MCF 10A (cell line): ENCODE results near the gene ARF3. TPM values are rescaled to one million over a fixed set of nuclear protein-coding genes. Genes with fewer than 3 reads are reported as not detected.

Experiments
- BruUV-seq: library from RNA; stranded (reverse); fragments of 400-500 nt; replicated peaks from 2 replicates; lab custom pipeline; 2021; lab: Mats Ljungman, UMichigan
- CTCF ChIA-PET: fragments of 300-600 bp; sonication (Branson Sonifier 250); formaldehyde crosslinking; extraction: SDS; loops from one replicate; lab custom pipeline; 2021; ENCODE audit warnings: antibody characterized with exemption, inconsistent platforms; lab: Yijun Ruan, JAX
- POLR2A ChIA-PET: fragments of 300-600, 350-650 bp; sonication (Branson Sonifier 250); formaldehyde crosslinking; extraction: SDS; loops from one replicate; lab custom pipeline; 2020; ENCODE audit warnings: antibody characterized with exemption, inconsistent platforms; lab: Yijun Ruan, JAX
- DNase-seq: peaks from one replicate; pipeline ENCODE4 v3.0.0-alpha.2; 2018; ENCODE audit not compliant: unreplicated experiment
- H3K27ac Mint-ChIP-seq: one replicate; pipeline ENCODE4 v1.8.0; 2022; ENCODE audit warnings: mild to moderate bottlenecking, low read depth, mixed read lengths; ENCODE audit not compliant: unreplicated experiment
- H3K27me3 Mint-ChIP-seq: one replicate; pipeline ENCODE4 v1.8.0; 2022; ENCODE audit warnings: mixed read lengths; ENCODE audit not compliant: insufficient read depth, unreplicated experiment
- H3K36me3 Mint-ChIP-seq: one replicate; pipeline ENCODE4 v1.8.0; 2022; ENCODE audit warnings: mild to moderate bottlenecking, moderate library complexity, mixed read lengths; ENCODE audit not compliant: insufficient read depth, unreplicated experiment
- H3K4me1 Mint-ChIP-seq: one replicate; pipeline ENCODE4 v1.8.0; 2022; ENCODE audit warnings: mixed read lengths; ENCODE audit not compliant: insufficient read depth, unreplicated experiment
- H3K4me3 Mint-ChIP-seq: one replicate; pipeline ENCODE4 v1.8.0; 2022; ENCODE audit warnings: mild to moderate bottlenecking, moderate library complexity, mixed read lengths; ENCODE audit not compliant: unreplicated experiment
- H3K9me3 Mint-ChIP-seq: one replicate; pipeline ENCODE4 v1.8.0; 2022; ENCODE audit warnings: mixed read lengths; ENCODE audit not compliant: unreplicated experiment
- CTCF ChIP-seq: fragments of 200-600 bp; IDR thresholded peaks from one replicate; pipeline ENCODE4 v1.8.0; 2022; ENCODE audit warnings: antibody characterized with exemption, mild to moderate bottlenecking; ENCODE audit not compliant: unreplicated experiment
- intact Hi-C: fragments of 100-400 bp; cut with micrococcal nuclease; formaldehyde crosslinking; loops from 2 replicates; pipeline ENCODE4 v1.14.1; 2022
- total RNA-seq: library from RNA; stranded (reverse); gene quantifications from 2 replicates; pipeline ENCODE4 v1.2.3, GENCODE V29; 2022

ARF3 gene
- total RNA-seq, 1 experiment from 2014 or later, result 117 TPM

- ChIA-PET CTCF (interaction anchor here (0.7 to 2.6 kb wide), 6 partner anchors 12 to 1712 kb away, joined by 3 to 13 read pairs (median 4); partner anchors contain the start of gene WNT1), POLR2A (interaction anchor here (1.2 kb wide), 1 partner anchor 26 kb away, joined by 4 read pairs; no protein-coding TSS in a partner anchor)
These were observed 8.1 kb upstream of the ARF3 start for GRCh38 chr12:48965298-48965838.

DNA sequence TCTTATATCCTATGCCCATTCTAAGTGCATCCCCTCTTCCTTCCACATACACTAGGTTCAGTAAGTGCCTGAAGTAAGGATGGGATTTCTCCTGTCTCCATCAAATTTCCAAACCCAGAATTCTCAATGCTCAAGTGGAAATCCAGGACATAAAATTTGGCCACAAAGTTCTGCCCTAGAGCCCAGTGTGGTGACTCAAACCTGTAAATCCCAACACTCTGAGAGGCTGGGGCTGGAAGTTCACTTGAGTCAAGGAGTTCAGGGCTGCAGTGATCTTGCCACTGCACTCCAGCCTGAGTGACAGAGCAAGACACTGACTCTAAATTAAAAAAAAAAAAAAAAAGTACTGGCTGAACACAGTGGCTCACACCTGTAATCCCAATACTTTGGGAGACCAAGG, 4.5 kb upstream of the ARF3 start:
- no peak overlapping the region for H3K4me3 Mint-ChIP-seq
- H3K4me1 Mint-ChIP-seq, result peaks cover 19% of the 10 kb centered on the region
- DNase-seq, result no peak
- no peaks in the 10 kb centered on the region for H3K27me3 Mint-ChIP-seq
- H3K36me3 Mint-ChIP-seq, result no peaks in the 10 kb centered on the region
- no TSS peak for BruUV-seq
- ChIA-PET CTCF (interaction anchor here (0.7 to 3.3 kb wide), 5 partner anchors 10 to 396 kb away, joined by 3 to 15 read pairs (median 5); partner anchors contain the start of gene WNT10B), POLR2A (interaction anchor here (0.5 kb wide), 1 partner anchor 258 kb away, joined by 5 read pairs; no protein-coding TSS in a partner anchor)
- intact Hi-C loops, result no loop called here
- TF ChIP-seq CTCF, result no peak
- H3K27ac Mint-ChIP-seq, result no peak overlapping the region
- no peaks in the 10 kb centered on the region for H3K9me3 Mint-ChIP-seq

More at GRCh38 chr12:48965298-48965838, 8.1 kb upstream of the ARF3 start:
- no peaks in the 10 kb centered on the region for H3K27me3 Mint-ChIP-seq
- DNase-seq, result no peak
- H3K9me3 Mint-ChIP-seq, result no peaks in the 10 kb centered on the region
- intact Hi-C loops, result loop anchor here (2.0 kb wide), 1 partner anchor 29 kb away; no protein-coding TSS in a partner anchor
- no TSS peak for BruUV-seq
- H3K27ac Mint-ChIP-seq, result no peak overlapping the region
- no peak overlapping the region for H3K4me3 Mint-ChIP-seq
- TF ChIP-seq CTCF, result peak; percentile 12
- H3K4me1 Mint-ChIP-seq, result peaks cover 12% of the 10 kb centered on the region
- no peaks in the 10 kb centered on the region for H3K36me3 Mint-ChIP-seq

- H3K27ac Mint-ChIP-seq, result no peak overlapping the region
- DNase-seq, result no peak
- BruUV-seq, result no TSS peak
- H3K9me3 Mint-ChIP-seq, result no peaks in the 10 kb centered on the region
- H3K4me3 Mint-ChIP-seq, result no peak overlapping the region
- intact Hi-C loops, result no loop called here
- CTCF ChIA-PET, result interaction anchor here (1.1 to 3.3 kb wide), 4 partner anchors 10 to 27 kb away, joined by 3 to 15 read pairs (median 7); partner anchors contain the start of genes WNT1 and WNT10B
- no peak for TF ChIP-seq CTCF
- no peaks in the 10 kb centered on the region for H3K27me3 Mint-ChIP-seq
- H3K4me1 Mint-ChIP-seq, result peaks cover 21% of the 10 kb centered on the region
- peaks cover 2% of the 10 kb centered on the region for H3K36me3 Mint-ChIP-seq
- POLR2A ChIA-PET, result no interaction called here
These were observed 4.0 kb upstream of the ARF3 start for GRCh38 chr12:48961331-48961730.

DNA sequence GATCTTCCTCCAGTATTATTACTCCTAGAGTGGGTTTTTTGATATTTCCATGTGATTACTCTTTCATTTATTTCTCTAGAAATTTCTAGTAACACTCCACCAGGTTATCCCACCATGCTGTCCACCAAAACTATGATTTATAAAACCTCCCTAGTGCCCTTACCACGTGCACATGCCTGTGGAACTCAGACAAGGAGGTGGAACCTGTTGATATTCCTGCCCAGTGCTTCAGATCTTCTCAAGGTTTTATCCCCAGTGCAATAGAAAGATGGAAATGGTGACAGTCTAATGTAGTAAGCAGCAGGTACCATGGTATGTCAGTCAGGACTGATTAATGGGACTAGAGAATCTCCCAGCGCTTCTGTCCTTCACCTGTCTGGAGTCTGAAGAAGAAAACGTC, 3.5 kb upstream of the ARF3 start:
- ChIA-PET POLR2A (no interaction called here), CTCF (interaction anchor here (0.6 to 3.3 kb wide), 5 partner anchors 10 to 227 kb away, joined by 3 to 15 read pairs (median 6); partner anchors contain the start of genes WNT1 and WNT10B)
- no peak for TF ChIP-seq CTCF
- H3K36me3 Mint-ChIP-seq, result peaks cover 6% of the 10 kb centered on the region
- no peak overlapping the region for H3K27ac Mint-ChIP-seq
- no TSS peak for BruUV-seq
- H3K9me3 Mint-ChIP-seq, result no peaks in the 10 kb centered on the region
- H3K4me1 Mint-ChIP-seq, result peaks cover 26% of the 10 kb centered on the region
- no peak overlapping the region for H3K4me3 Mint-ChIP-seq
- intact Hi-C loops, result no loop called here
- no peak for DNase-seq
- H3K27me3 Mint-ChIP-seq, result no peaks in the 10 kb centered on the region
